Body of pancreas (tissue), 4 donors: ENCODE data around the gene HOXA9. TPM values are rescaled to one million over a fixed set of nuclear protein-coding genes. Genes with fewer than 3 reads are reported as not detected.

ENCODE experiments used
- ATAC-seq: fragments of 150-250 bp; one replicate; pipeline ENCODE4 v1.9.1; 2016
- DNase-seq, 4 donors: peaks; one replicate each; pipeline ENCODE4 v3.0.0-alpha.2; 2019
- H3K27ac ChIP-seq, 4 donors: fragments of 200-600 bp; sonication (generic); 1 replicate in 3 of 4; 2 replicates in 1 of 4; pipeline versions ENCODE4 v1.5.1 to v1.6.1; 2016 to 2019; ENCODE audit warnings: mild to moderate bottlenecking in 1 of 4, mixed read lengths in 1 of 4, moderate library complexity in 1 of 4
- H3K27me3 ChIP-seq, 2 donors: fragments of 200-600 bp; sonication (generic); one replicate each; pipeline ENCODE4 v1.6.0; 2016; ENCODE audit warnings: mild to moderate bottlenecking in 1 of 2
- H3K36me3 ChIP-seq, 2 donors: fragments of 200-600 bp; sonication (generic); replicated peaks in 1 of 2; 2 replicates each; pipeline ENCODE4 v1.5.1; 2016; ENCODE audit warnings: low read depth in 2 of 2; ENCODE audit not compliant: insufficient read depth in 1 of 2
- H3K4me1 ChIP-seq: fragments of 200-600 bp; sonication (generic); one replicate; pipeline ENCODE4 v1.6.0; 2016
- H3K4me3 ChIP-seq, 2 donors: fragments of 200-600 bp; sonication (generic); 1 replicate in 1 of 2; 2 replicates in 1 of 2; pipeline ENCODE4 v1.5.1; 2016 to 2019
- H3K9me3 ChIP-seq, 3 donors: fragments of 200-600 bp; sonication (generic); 1 replicate in 2 of 3; 2 replicates in 1 of 3; pipeline ENCODE4 v1.5.1; 2016
- CTCF ChIP-seq, 7 experiments: fragments of 450-650 bp in 4 of 7; fragments of 200-600 bp in 3 of 7; sonication (generic) in 3 of 7; IDR thresholded peaks; one replicate each; pipeline ENCODE4 v1.5.1; 2016 to 2019; ENCODE audit warnings: antibody characterized with exemption in 7 of 7
- POLR2A ChIP-seq, 3 donors: fragments of 450-650 bp; IDR thresholded peaks; one replicate each; pipeline ENCODE4 v1.6.1; 2016; ENCODE audit warnings: antibody characterized with exemption in 3 of 3, mild to moderate bottlenecking in 2 of 3
- WGBS, 2 donors: methylation state at CpG; one replicate each; pipeline ENCODE4 v1.1.5; 2017; 5-methylcytosine and 5-hydroxymethylcytosine counted together
- intact Hi-C: fragments of 100-400 bp; cut with DNase I; formaldehyde crosslinking; loops from one replicate; pipeline ENCODE4 v1.15.1; 2023
- total RNA-seq, 2 donors: library from RNA; depleted of rRNA; stranded (reverse); fragments of >200 nt; gene quantifications; one replicate each; pipeline ENCODE4 v1.1.0, GENCODE V29; 2016

The HOXA9 gene
- total RNA-seq, 2 donors from 2014 or later = not detected

DNA sequence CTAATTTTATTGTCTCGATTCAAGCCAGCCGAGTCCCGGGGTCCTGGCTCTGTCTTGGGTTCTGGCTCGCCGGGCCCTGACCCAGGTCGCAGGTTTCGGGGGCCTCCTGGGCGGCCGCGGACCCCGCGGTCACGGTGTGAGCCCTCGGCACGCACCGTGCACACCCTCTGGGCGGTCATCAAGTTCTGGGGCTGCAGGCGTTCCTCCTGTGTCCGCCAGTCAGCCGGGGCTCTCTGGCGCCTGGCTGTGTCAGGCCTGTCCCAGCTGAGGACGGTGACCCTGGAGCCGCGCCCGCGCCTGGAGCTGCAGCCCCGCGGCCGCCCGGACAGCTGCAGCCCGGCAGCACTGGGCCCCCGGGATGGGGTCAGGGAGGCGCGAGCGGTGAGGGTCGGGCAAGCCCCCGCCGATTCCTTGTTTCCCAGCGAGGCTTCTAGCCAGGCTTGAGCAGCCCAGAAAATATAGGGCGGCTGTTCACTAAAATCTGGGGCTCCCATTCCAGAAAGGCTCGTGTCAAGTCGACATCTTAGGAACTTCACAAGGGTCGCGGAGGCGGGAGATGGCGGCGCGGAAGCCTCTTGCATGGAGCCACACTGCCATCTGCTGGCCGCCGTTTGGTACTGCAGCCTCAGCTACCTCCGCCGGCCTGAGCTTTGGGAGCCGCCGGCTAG lies 4.7 kb downstream of the HOXA9 start:
- Histone ChIP-seq H3K9me3 (no peaks in the 10 kb centered on the region), H3K4me3 (peak overlapping the region in 1 of 2 donors; percentile 44), H3K36me3 (no peaks in the 10 kb centered on the region), H3K27me3 (peaks cover 0 to 64% of the 10 kb centered on the region in 2 donors), H3K4me1 (peaks cover 31% of the 10 kb centered on the region), H3K27ac (no peak overlapping the region)
- DNase-seq = peak; percentile 85 to 90 (median 86)
- intact Hi-C loops = loop anchor here (10.0 kb wide), 1 partner anchor 306 kb away; no protein-coding TSS in a partner anchor
- ATAC-seq = peak; percentile 83
- 1 to 11% methylated on average over 2 to 54 of the region's 54 CpGs for WGBS, 2 donors
- TF ChIP-seq CTCF (IDR thresholded peaks at IDR 0.05) (peak; percentile 95 to 100 (median 97)), POLR2A (IDR thresholded peaks at IDR 0.05) (no peak)

GRCh38 chr7:27160145-27160545 lies 5.2 kb downstream of the HOXA9 start:
- H3K9me3 ChIP-seq = no peaks in the 10 kb centered on the region
- DNase-seq = peak in 1 of 4 donors; percentile 9
- H3K4me3 ChIP-seq = peak overlapping the region in 1 of 2 donors; percentile 44
- peaks cover 0 to 62% of the 10 kb centered on the region in 2 donors for H3K27me3 ChIP-seq
- WGBS, 2 donors = 15 to 30% methylated on average over 17 to 23 of the region's 23 CpGs
- no peaks in the 10 kb centered on the region for H3K36me3 ChIP-seq
- ATAC-seq = peak; percentile 13
- no peak overlapping the region for H3K27ac ChIP-seq
- intact Hi-C loops = loop anchor here (10.0 kb wide), 1 partner anchor 305 kb away; no protein-coding TSS in a partner anchor
- H3K4me1 ChIP-seq = peaks cover 31% of the 10 kb centered on the region
- TF ChIP-seq CTCF (IDR thresholded peaks at IDR 0.05) (no peak), POLR2A (IDR thresholded peaks at IDR 0.05) (no peak)

GRCh38 chr7:27159266-27160144 lies 5.8 kb downstream of the HOXA9 start:
- no peak overlapping the region for H3K27ac ChIP-seq
- 37 to 47% methylated on average over 26 to 27 of the region's 27 CpGs for WGBS, 2 donors
- H3K4me3 ChIP-seq = no peak overlapping the region
- H3K4me1 ChIP-seq = peaks cover 34% of the 10 kb centered on the region
- H3K27me3 ChIP-seq = peaks cover 0 to 56% of the 10 kb centered on the region in 2 donors
- TF ChIP-seq CTCF (IDR thresholded peaks at IDR 0.05) (no peak), POLR2A (IDR thresholded peaks at IDR 0.05) (no peak)
- no peaks in the 10 kb centered on the region for H3K36me3 ChIP-seq
- intact Hi-C loops = loop anchor here (10.0 kb wide), 1 partner anchor 305 kb away; no protein-coding TSS in a partner anchor
- ATAC-seq (no peak), DNase-seq (peak in 2 of 4 donors; percentile 6 to 9)
- H3K9me3 ChIP-seq = no peaks in the 10 kb centered on the region

- H3K4me1 ChIP-seq = peaks cover 33% of the 10 kb centered on the region
- no peaks in the 10 kb centered on the region for H3K9me3 ChIP-seq
- ATAC-seq (no peak), DNase-seq (peak in 2 of 4 donors; percentile 3 to 9)
- WGBS, 2 donors = 15 to 25% methylated on average over 34 to 35 of the region's 35 CpGs
- intact Hi-C loops = no loop called here
- peaks cover 0 to 59% of the 10 kb centered on the region in 2 donors for H3K27me3 ChIP-seq
- no peaks in the 10 kb centered on the region for H3K36me3 ChIP-seq
- TF ChIP-seq CTCF (IDR thresholded peaks at IDR 0.05) = no peak
- TF ChIP-seq POLR2A (IDR thresholded peaks at IDR 0.05) = no peak
- no peak overlapping the region for H3K4me3 ChIP-seq
- H3K27ac ChIP-seq = no peak overlapping the region
Measured at GRCh38 chr7:27158436-27159265, 6.7 kb downstream of the HOXA9 start.
